ENCODE data around the gene MAP1LC3A.

DNA sequence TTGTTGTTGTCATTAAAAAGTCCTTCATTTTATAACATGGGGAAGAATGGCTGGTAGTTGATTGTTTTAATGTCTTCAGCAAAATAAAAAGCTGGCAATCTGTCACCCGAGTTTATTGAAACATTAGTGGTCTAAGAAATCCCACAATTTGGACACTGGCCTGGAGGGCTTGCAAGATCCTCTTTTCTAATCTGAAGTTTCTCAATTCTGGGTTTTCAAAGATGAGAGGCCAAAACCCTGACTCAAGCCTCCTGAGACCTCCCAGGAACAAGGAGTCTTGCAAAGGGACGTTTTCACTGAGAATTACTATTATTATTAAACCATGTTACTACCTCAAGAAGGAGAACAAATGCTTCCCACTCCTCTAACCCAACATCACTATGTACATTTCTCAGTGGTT lies 19.5 kb downstream of the MAP1LC3A start:
- TF ChIP-seq, protein P1, sequence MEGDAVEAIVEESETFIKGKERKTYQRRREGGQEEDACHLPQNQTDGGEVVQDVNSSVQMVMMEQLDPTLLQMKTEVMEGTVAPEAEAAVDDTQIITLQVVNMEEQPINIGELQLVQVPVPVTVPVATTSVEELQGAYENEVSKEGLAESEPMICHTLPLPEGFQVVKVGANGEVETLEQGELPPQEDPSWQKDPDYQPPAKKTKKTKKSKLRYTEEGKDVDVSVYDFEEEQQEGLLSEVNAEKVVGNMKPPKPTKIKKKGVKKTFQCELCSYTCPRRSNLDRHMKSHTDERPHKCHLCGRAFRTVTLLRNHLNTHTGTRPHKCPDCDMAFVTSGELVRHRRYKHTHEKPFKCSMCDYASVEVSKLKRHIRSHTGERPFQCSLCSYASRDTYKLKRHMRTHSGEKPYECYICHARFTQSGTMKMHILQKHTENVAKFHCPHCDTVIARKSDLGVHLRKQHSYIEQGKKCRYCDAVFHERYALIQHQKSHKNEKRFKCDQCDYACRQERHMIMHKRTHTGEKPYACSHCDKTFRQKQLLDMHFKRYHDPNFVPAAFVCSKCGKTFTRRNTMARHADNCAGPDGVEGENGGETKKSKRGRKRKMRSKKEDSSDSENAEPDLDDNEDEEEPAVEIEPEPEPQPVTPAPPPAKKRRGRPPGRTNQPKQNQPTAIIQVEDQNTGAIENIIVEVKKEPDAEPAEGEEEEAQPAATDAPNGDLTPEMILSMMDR (IDR thresholded peaks at IDR 0.05), result no peak
- TF ChIP-seq EZH2 (IDR thresholded peaks at IDR 0.05), result no peak

All from neural progenitor cell (in vitro differentiated cells).